Measurements from ENCODE around the gene PNPLA6.
"Not testable (repeated sequence)": the region's sequence is repeated elsewhere in the genome, so short reads cannot be mapped to it uniquely, and the experiment has no call there.

PNPLA6 gene

DNA sequence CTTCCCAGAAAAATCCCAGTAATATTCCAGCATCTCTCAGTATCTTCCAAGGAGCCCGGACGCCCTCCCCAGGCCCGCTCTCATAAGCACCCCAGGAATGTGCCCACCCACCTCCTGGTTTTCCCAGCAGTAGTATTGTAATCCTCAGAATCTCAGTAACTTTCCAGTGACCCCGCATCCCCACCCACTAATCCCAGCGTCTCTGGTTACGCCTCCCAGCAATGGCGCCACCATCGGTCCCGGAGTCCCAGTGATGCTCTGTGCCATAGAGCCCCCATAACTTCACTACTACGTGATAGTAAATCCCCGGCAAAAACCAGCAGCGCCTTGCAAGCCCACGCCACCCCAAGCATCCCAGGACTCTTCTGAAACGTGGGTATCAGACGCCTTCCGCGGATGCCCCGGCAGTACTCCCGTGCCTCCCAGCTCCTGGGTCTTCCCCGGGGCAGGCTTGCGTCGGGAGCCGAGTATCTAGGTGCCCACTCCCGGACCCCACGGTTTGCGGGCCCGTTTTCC lies 928 bp upstream of the PNPLA6 start:
- no peak for DNase-seq

DNA sequence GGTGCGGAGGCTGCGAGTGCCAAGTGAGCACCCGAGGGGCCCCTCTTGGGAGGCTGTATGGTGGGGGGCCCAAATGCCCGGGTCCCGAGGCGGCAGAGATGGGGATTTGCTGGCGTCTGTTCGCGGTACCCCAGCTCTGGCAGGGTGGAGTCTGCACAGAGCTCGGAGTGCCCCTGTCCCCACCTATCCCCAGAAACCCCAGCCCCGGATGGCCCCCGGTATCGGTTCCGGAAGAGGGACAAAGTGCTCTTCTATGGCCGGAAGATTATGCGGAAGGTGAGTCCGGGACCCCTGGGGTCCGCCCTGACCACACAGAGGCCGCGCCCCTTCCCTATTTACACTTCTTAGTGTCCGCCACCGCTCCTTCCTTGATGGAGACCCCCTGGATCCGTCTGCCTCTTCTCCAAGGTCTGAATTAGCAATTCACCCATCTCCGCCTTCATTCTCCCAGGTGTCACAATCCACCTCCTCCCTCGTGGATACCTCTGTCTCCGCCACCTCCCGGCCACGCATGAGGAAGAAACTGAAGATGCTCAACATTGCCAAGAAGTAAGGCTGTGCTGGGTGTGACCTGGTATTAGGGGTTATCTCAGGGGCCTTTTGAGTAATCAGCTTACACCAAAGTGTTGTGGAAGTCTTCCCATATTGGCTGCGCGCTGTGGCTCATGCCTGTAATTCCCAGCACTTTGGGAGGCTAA lies 630 bp downstream of the PNPLA6 start:
- no peak for DNase-seq

DNA sequence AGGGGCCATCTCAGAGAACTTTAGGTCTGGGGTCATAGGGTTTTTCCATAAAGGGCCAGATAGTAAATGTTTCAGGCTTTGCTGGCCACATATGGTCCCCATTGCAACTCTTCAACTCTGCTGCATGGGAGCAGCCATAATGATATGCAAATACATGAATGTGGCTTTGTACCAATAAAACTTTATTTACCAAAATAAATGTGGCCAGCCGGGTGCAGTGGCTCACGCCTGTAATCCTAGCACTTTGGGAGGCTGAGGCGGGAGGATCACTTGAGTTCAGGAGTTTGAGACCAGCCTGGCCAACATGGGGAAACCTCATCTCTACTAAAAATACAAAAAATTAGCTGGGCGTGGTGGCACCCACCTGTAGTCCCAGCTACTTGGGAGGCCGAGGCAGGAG lies 3.5 kb downstream of the PNPLA6 start:
- not testable (repeated sequence) for DNase-seq

DNA sequence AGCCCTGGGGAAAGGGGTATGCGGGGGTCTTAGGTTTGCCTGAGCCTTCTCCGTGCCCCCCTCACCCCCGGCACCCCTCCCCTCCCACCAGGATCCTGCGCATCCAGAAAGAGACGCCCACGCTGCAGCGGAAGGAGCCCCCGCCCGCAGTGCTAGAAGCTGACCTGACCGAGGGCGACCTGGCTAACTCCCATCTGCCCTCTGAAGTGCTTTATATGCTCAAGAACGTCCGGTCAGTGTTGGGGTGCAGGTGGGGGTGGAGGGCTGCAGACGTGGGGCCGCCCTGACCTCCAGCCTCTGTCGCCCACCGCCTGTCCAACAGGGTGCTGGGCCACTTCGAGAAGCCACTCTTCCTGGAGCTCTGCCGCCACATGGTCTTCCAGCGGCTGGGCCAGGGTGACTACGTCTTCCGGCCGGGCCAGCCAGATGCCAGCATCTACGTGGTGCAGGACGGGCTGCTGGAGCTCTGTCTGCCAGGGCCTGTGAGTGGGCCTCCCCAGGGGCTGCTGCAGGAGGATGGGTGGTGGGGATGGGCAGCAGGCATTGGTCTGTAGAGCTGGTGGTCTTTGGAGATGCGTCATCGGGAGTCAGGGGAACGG lies 4.4 kb downstream of the PNPLA6 start:
- no peak for DNase-seq

DNA sequence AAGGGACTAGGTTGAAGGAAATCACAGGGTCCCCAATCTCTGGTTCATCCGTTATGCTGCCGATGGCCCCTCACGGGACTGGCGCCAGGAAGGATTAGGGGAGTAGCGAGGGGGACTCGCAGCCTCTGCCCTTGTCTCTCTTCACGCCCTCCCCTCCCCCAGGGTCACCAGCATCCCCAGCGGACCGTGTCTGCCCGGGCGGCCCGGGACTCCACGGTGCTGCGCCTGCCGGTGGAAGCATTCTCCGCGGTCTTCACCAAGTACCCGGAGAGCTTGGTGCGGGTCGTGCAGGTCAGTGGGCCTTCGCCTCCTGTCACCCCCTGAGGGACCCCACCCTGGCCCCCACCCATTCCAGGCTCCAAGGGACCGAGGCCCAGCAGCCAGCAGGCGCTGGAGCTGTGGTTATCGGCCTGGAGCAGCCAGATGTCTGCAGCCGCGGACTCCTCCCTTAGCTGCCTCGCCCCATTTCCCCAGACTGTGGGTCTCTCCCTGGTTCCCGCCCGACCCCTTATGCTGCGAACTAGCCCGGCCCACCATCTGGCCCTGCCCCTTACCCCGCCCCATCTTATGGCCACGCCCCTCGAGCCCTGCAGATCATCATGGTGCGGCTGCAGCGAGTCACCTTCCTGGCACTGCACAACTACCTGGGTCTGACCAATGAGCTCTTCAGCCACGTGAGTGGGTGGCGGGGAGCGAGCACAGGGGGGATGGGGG lies 5.4 kb downstream of the PNPLA6 start:
- DNase-seq = no peak

DNA sequence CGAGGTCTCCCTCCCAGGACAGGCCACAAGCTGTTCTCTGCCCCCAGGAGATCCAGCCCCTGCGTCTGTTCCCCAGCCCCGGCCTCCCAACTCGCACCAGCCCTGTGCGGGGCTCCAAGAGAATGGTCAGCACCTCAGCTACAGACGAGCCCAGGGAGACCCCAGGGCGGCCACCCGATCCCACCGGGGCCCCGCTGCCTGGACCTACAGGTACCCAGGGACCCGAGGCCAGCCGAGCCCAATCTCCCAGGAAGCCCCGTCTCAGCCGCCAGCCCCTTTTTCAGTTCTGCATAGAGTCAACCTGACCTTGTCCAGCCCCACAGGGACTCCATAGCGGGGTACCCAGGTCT lies 5.9 kb downstream of the PNPLA6 start:
- DNase-seq = no peak

DNA sequence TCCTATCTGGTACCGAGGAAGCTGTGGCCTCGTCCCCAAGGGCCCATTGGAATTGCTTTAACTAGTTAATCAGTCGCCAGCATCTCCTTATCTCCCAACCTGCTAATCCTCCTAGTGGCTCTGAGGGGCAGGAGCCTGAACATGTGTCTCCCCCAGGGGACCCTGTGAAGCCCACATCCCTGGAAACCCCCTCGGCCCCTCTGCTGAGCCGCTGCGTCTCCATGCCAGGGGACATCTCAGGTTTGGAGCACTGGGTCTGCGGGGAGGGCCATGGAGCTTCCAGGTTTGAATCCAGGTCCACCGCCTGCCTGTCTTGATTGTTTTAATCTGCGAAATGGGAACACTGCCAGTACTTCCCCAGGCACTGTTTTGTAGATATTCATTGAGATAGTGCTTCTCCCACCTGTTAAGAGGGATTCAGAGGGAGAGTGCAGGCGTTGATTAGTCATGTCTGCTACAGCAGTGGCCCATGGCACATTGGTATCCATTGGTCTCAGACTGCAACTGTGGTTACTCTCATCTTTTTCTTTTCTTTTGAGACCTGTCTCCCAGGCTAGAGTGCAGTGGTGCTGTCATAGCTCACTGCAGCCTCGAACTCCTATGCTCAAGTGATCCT lies 6.4 kb downstream of the PNPLA6 start:
- DNase-seq = no peak

DNA sequence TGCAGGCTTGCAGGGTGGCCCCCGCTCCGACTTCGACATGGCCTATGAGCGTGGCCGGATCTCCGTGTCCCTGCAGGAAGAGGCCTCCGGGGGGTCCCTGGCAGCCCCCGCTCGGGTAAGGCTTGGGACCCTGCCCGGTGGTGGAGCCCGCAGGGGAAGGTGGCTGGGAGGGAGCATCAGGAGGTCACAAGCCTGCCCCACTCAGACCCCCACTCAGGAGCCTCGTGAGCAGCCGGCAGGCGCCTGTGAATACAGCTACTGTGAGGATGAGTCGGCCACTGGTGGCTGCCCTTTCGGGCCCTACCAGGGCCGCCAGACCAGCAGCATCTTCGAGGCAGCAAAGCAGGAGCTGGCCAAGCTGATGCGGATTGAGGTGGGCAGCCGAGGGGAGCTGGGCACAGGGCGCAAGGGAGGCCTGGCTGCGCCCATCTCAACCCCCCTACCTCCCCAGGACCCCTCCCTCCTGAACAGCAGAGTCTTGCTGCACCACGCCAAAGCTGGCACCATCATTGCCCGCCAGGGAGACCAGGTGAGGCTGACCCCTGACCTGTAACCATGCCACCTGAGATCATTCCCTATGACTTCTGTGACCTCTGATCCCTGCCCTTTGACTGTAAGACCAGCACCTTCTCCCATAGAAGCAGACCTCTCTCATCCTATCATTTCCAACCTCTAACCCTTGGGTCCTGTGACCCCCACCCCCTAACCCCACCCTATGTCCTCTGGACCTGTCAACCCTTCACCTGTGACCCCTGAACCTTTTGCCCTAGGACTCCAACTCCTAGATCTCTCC lies 7.2 kb downstream of the PNPLA6 start:
- DNase-seq = no peak

DNA sequence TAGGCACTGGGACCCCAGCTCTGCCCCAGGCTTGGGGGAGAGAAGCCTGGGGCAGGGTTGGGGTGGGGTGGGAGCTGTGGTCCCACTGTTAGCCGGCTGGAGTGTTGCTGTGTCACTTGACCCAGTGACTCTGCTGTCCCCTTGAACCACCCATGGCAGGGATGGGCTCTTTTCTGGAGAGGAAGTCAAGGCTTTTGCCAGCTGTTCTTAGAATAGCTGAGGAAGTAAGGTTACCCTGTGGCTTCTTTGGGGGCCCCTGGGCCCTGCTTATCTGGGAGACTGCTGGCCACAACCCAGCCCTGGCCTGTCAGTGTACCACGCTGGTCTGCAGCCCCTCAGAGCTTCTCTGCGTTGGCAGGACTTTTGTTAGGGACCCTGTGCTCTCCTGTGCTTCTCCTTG lies 9.1 kb downstream of the PNPLA6 start:
- DNase-seq = no peak

DNA sequence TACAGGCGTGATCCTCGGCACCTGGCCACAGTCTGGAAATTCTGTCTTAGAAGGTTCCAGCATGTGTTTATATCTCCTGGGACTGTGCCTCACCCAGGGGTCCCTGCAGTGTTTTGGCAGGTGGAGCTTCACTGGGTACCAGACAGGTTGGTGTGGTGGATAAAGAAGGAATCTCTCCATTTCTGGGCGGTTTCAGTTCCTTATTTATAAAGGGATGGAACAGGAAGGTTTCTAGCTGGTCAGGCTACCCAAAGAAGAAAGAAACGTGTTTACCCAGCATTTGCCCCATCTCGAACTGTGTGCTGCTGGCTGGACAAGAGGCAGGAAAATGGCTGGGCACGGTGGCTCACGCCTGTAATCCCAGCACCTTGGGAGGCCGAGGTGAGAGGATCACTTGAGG lies 9.8 kb downstream of the PNPLA6 start:
- no peak for DNase-seq

DNA sequence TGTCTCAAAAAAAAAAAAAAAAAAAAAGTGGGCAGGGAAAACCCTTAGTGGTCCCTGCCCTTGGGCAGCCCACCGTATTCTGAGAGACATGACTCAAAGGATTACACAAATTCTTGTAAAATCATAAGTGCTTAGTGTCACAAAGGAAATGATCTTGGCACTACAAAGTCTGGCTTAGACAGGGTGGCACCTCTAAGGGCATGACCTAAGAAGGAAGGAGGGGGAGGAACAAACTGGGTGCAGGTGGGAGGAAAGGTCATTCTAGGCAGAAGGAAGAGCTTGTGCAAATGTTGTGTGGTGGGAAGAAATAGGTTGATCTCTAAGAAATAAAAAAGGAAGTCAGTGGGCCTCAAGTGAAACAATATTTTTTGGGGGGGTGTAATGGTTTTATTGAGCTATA lies 10.4 kb downstream of the PNPLA6 start:
- DNase-seq = no peak

DNA sequence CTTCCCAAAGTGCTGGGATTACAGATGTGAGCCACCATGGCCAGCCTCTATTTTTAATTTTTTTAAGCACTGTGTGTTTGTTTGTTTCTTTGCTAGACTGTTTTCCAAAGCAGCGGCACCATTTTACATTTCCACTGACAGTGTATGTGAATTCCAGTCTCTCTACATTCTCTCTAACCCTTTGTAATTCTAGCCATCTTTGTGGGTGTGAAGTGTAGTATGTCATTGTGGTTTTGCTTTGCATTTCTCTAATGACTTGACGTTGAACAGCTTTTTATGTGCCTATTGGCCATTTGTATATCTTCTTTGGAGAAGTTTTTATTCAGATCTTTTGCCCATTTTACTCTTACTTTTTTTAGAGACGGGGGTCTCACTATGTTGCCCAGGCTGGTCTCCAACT lies 11.6 kb downstream of the PNPLA6 start:
- no peak for DNase-seq

DNA sequence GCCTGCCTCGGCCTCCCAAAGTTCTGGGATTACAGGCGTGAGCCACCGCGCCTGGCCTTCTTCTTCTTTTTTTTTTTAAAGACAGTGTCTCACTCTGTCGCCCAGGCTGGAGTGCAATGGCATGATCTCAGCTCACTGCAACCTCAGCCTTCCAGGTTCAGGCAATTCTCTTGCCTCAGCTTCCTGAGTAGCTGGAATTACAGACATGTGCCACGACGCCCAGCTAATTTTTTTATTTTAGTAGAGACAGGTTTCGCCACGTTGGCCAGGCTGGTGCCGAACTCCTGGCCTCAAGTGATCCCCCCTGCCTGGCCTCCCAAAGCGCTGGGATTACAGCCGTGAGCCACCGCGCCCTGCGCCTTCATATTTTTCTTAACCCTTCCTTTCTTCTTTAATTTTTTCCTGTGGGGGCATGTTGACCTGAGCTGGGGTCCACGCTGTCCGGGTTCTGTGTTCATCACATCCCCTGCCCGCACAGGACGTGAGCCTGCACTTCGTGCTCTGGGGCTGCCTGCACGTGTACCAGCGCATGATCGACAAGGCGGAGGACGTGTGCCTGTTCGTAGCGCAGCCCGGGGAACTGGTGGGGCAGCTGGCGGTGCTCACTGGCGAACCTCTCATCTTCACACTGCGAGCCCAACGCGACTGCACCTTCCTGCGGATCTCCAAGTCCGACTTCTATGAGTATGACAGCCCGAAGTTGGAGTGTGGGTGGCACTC lies 14.1 kb downstream of the PNPLA6 start:
- no peak for DNase-seq

DNA sequence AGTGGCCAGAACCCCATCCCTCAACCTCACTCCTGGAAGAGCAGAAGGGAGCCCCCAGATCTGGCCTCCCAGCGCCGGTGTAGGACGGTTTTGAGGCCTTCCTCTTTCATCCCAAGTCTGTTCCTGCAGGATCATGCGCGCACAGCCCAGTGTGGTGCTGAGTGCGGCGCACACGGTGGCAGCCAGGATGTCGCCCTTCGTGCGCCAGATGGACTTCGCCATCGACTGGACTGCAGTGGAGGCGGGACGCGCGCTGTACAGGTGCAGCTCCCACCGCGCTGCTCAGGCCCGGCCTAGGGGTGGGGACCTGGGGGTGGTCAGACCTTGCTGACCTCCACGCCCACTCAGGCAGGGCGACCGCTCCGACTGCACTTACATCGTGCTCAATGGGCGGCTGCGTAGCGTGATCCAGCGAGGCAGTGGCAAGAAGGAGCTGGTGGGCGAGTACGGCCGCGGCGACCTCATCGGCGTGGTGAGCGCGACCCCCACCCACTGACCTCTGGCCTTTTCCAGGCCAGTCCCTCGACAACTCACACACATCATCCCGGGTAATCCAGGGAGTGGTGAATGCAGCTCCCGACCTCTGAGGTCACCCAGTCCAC lies 14.8 kb downstream of the PNPLA6 start:
- DNase-seq = no peak

DNA sequence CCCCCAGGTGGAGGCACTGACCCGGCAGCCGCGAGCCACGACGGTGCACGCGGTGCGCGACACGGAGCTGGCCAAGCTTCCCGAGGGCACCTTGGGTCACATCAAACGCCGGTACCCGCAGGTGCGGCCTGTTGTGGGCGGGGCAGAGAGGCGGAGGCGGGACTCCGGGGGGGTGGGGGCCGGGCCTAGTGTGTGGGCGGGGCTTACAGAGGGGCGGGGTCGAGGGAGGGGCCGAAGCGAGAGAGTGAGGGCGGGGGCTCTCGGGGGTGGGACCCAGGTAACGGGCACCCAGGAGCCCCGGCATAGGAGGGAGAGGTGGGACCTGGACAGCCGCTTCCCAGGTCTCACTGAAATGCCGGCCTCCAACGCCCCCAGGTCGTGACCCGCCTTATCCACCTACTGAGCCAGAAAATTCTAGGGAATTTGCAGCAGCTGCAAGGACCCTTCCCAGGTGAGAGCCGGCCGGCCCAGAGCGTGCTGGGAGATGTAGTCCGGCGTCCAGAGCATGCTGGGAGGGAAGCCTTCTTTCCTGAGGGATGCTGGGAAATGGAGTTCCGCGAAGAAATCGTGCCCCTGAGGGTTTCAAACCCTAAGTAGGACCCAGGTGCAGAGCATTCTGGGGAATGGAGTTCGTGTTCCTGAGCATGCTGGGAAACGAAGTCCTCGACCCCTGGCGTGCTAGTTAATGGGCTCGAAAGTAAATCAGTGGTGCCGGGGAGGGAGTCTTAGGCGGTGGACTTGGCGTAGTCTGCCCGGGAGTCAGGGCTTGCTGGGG lies 15.7 kb downstream of the PNPLA6 start:
- peak; percentile 22 for DNase-seq

DNA sequence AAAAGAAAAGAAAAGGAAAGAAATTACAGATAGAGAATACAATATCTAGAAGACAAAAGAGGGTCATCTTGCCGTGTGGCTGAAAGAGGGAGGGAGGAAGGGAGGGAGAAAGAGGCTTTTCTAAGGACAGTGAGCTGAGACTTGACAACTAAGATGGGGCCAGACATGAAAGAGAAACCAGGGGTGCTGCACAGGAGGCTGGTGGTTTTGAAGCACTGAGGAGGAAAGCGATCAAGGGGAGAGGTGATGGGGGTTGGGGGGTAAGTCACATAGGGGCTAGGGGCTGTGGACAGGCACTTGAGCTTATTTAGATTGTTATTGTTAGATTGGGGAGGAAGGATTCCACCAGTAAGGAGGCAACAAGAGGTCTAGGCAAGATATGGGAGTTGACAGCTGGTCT lies 17.3 kb downstream of the PNPLA6 start:
- DNase-seq = no peak

DNA sequence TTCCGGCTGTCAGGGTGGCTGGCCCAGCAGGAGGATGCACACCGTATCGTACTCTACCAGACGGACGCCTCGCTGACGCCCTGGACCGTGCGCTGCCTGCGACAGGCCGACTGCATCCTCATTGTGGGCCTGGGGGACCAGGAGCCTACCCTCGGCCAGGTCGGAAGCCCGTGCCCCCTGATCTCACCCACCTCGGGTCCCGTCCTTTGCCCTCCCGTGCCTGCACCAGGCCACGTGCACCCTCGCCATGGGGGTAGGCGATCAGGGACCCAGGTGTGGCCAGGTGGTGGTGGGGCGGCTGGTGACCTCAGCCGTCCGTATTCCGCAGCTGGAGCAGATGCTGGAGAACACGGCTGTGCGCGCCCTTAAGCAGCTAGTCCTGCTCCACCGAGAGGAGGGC lies 19.0 kb downstream of the PNPLA6 start:
- DNase-seq = no peak

DNA sequence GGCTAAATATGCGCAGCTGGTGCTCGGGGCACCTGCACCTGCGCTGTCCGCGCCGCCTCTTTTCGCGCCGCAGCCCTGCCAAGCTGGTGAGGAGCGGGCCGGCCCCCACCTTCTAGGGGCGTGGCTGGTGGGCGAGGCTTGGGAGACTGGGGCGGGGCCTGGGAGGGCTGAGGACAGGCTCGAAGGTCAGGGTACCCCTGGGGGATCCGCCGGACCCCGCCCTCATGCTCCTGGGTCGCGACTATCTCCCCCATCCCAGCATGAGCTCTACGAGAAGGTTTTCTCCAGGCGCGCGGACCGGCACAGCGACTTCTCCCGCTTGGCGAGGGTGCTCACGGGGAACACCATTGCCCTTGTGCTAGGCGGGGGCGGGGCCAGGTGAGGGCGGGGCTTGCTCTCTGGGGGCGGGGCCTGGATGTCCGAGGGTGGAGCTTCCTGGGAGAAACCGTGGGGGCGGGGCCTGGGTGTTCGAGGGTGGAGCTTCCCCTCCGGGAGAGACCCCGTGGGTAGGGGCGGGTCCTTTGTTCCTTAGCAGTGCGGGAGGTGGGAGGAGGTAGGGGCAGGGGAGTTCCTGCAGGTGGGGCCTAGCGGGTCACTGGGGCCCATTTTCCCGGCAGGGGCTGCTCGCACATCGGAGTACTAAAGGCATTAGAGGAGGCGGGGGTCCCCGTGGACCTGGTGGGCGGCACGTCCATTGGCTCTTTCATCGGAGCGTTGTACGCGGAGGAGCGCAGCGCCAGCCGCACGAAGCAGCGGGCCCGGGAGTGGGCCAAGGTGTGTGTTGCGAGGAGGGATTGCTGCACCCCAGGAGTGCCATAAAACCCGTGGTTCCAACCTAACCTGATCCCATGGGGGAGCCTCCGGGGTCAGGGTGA lies 19.7 kb downstream of the PNPLA6 start:
- DNase-seq = no peak

DNA sequence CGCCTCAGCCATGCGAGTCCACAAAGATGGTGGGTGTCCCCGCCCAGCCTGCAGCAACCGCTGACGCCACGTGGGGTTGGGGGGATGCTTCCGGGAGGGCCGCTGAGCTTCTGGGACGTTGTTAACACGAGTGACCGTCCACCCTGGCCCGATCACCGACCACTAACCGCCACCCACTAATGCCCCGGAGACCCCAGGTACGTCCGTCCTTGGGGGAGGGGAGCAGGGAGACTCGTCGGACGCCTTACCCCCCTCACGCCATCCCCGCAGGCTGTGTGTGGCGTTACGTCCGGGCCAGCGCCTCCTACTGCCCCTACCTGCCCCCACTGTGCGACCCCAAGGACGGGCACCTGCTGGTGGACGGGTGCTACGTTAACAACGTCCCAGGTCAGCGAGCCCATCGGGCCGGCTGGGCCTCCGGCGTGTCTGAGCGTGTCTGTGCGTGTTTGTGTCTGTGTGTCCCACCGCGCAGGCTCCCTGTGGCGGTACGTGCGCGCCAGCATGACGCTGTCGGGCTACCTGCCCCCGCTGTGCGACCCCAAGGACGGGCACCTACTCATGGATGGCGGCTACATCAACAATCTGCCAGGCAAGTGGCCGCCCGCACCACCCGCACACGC lies 21.3 kb downstream of the PNPLA6 start:
- no peak for DNase-seq

DNA sequence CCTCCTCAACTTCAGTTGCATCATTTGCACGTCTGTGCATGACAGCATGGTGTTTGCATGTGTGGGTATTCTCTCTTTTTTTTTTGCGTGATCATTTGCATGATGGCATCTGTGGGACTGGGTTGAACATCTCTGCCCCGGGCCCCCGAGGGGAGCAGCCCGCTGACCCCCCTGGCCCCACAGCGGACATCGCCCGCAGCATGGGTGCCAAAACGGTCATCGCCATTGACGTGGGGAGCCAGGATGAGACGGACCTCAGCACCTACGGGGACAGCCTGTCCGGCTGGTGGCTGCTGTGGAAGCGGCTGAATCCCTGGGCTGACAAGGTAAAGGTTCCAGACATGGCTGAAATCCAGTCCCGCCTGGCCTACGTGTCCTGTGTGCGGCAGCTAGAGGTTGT lies 23.1 kb downstream of the PNPLA6 start:
- no peak for DNase-seq

Data from activated gamma-delta T cell treated with Interleukin-2 at 50 U/mL for 16 hours (primary cell).